CD4-positive, alpha-beta T cell treated with Interleukin-10 for 1 hour (primary cell): Measurements from ENCODE around the gene HDAC9.
A peak's percentile ranks its signal among the peaks of the same experiment; 100 is the strongest.

Source experiments
- DNase-seq: peaks from one replicate; pipeline ENCODE4 v3.0.0-alpha.2; 2020

The HDAC9 gene

GRCh38 chr7:18597754-18598153 is 102.2 kb downstream of the HDAC9 start:
- DNase-seq, result no peak

GRCh38 chr7:18607025-18607424 is 111.5 kb downstream of the HDAC9 start:
- DNase-seq, result no peak

GRCh38 chr7:18610331-18610948 is 114.9 kb downstream of the HDAC9 start:
- DNase-seq, result no peak

- no peak for DNase-seq
These were observed 119.3 kb downstream of the HDAC9 start for GRCh38 chr7:18614841-18615240.

- no peak for DNase-seq
These were observed 123.8 kb downstream of the HDAC9 start for GRCh38 chr7:18619311-18619710.

- no peak for DNase-seq
These were observed 127.8 kb downstream of the HDAC9 start for GRCh38 chr7:18623389-18623788.

GRCh38 chr7:18624459-18624858 is 128.9 kb downstream of the HDAC9 start:
- DNase-seq, result no peak

GRCh38 chr7:18626086-18626485 is 130.5 kb downstream of the HDAC9 start:
- DNase-seq, result no peak

- DNase-seq, result no peak
These were observed 131.2 kb downstream of the HDAC9 start for GRCh38 chr7:18626717-18627116.

GRCh38 chr7:18637516-18637915 is 142.0 kb downstream of the HDAC9 start:
- no peak for DNase-seq

- DNase-seq, result peak; percentile 23
These were observed 143.3 kb downstream of the HDAC9 start for GRCh38 chr7:18638594-18639452.

GRCh38 chr7:18639711-18640110 is 144.2 kb downstream of the HDAC9 start:
- DNase-seq, result no peak

- no peak for DNase-seq
These were observed 149.4 kb downstream of the HDAC9 start for GRCh38 chr7:18644981-18645380.

- no peak for DNase-seq
These were observed 152.0 kb downstream of the HDAC9 start for GRCh38 chr7:18647582-18647981.

GRCh38 chr7:18648849-18649758 is 153.6 kb downstream of the HDAC9 start:
- DNase-seq, result peak; percentile 26

- DNase-seq, result no peak
These were observed 158.0 kb downstream of the HDAC9 start for GRCh38 chr7:18653381-18654155.

- DNase-seq, result no peak
These were observed 159.2 kb downstream of the HDAC9 start for GRCh38 chr7:18654709-18655108.

GRCh38 chr7:18655506-18655905 is 160.0 kb downstream of the HDAC9 start:
- no peak for DNase-seq

- no peak for DNase-seq
These were observed 160.4 kb downstream of the HDAC9 start for GRCh38 chr7:18655912-18656311.

- no peak for DNase-seq
These were observed 160.8 kb downstream of the HDAC9 start for GRCh38 chr7:18656362-18656761.

- DNase-seq, result no peak
These were observed 164.2 kb downstream of the HDAC9 start for GRCh38 chr7:18659746-18660145.

GRCh38 chr7:18663321-18663720 is 167.8 kb downstream of the HDAC9 start:
- no peak for DNase-seq
